LNCaP clone FGC (cell line): ENCODE data around the gene OS9.

ENCODE experiments used
- DNase-seq: peaks from one replicate; pipeline ENCODE4 v3.0.0-alpha.2; 2011; ENCODE audit warnings: low read depth
- H3K4me3 ChIP-seq: 2 replicates; pipeline ENCODE4 v1.5.1; 2011; ENCODE audit warnings: mild to moderate bottlenecking, low read depth, low read length, control low read depth
- TF ChIP-seq, protein P1 (sequence below): IDR thresholded peaks from 2 replicates; pipeline ENCODE4 v1.5.1; 2012; ENCODE audit warnings: mild to moderate bottlenecking; ENCODE audit not compliant: control insufficient read depth, insufficient read depth; ENCODE audit errors: extremely low read depth

OS9 gene

GRCh38 chr12:57731411-57732080 is 37.6 kb downstream of the OS9 start:
- no peak for DNase-seq
- TF ChIP-seq, protein P1, sequence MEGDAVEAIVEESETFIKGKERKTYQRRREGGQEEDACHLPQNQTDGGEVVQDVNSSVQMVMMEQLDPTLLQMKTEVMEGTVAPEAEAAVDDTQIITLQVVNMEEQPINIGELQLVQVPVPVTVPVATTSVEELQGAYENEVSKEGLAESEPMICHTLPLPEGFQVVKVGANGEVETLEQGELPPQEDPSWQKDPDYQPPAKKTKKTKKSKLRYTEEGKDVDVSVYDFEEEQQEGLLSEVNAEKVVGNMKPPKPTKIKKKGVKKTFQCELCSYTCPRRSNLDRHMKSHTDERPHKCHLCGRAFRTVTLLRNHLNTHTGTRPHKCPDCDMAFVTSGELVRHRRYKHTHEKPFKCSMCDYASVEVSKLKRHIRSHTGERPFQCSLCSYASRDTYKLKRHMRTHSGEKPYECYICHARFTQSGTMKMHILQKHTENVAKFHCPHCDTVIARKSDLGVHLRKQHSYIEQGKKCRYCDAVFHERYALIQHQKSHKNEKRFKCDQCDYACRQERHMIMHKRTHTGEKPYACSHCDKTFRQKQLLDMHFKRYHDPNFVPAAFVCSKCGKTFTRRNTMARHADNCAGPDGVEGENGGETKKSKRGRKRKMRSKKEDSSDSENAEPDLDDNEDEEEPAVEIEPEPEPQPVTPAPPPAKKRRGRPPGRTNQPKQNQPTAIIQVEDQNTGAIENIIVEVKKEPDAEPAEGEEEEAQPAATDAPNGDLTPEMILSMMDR = no peak
- H3K4me3 ChIP-seq = no peak overlapping the region

DNA sequence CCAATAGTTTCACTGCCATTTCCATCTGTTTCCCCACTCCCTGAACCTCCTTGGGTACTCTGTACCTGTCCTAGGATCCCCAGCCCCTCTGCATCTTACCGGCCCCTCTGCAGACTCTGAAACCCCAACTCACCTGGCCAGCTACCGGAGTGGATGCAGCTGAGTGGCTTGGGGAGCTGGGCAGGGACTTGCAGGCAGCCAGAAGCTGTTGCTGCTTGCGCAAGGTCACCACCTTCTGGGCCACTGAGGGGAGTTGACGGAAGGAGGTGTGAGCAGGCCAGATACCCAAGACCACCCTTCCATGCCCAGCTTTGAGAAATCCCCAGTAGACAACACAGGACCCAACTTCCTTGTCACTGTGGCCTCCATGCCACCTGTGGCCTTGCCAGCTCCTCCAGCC is 38.3 kb downstream of the OS9 start:
- TF ChIP-seq, protein P1 = no peak
- DNase-seq = no peak
- no peak overlapping the region for H3K4me3 ChIP-seq

DNA sequence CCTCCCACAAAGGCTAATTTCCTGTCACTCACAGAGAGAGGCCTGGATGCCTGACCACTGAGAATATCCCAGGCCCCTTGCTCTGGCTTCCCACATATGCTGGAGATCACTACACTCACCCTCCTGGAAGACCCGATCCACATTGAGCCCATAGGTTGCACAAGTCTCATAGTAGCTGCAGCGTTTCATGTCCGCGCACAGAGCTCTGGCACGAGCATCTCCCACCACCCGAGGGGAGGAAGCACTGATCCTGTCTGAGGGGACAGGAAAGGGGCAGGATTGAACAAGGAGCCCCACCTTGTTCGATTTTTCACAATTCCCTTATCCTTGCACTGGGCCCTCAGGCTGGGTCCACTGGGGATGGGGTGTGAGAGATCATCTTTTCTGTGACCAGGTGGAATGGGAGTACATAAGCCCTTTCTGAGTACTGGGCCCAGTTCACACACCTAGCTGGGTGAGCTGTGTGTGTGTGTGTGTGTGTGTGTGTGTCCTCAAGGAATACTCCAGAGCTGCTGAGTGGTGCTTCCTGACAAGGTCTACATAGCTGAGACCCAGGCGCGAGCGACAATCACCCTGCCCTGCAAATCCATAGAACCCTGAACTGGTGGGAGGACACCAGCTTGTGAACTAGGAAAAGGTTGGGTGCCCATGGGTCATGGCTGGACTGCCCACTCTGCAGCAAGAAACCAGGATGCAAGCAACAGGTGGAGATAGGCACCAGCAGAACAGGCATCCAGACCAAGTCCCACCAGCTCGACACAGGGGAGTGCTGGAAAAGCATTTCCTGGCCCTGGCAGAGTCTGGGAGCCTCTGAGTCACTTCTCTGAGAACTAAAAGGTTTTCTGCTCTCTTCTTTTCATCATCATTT is 39.0 kb downstream of the OS9 start:
- H3K4me3 ChIP-seq = no peak overlapping the region
- TF ChIP-seq, protein P1 = no peak
- DNase-seq = no peak

DNA sequence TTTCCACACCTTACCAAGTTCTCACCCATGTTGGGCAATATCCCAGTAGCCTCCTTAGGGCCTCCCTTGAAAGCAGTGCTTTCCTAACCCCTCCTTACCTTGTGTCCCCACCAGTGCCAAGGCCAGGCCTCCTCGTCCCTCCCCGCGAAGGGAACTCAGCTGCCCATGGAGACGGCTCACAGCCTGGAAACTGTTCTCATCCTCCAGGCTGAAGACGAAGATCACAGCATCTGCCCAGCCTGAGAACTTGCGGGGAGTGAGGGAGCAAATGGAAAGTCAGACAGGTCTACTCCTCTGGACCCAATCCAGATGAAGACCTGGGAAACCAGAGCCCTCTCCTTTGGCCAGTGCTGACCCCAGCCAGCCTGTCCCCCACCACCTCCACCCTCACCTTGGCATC is 40.0 kb downstream of the OS9 start:
- no peak overlapping the region for H3K4me3 ChIP-seq
- DNase-seq = no peak
- TF ChIP-seq, protein P1 = no peak

DNA sequence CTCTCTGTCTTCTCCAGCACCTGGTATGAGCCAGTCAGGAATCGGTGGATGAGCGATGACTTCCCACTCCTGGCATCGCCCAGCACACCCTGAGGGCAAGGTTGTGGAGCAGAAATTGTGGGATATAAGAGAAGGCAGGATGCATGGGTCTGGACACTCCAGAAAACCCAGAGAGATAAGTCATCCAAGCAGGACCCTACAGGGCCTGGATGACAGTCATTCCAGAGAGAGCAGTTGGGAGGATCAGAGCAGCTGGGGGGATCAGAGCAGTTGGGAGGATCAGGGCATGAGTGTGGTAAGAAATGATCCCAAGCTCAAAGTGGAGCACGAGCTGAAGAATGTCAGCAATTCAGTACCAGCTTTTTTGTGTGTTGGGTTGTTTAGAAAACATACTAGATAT is 40.7 kb downstream of the OS9 start:
- TF ChIP-seq, protein P1 = no peak

DNA sequence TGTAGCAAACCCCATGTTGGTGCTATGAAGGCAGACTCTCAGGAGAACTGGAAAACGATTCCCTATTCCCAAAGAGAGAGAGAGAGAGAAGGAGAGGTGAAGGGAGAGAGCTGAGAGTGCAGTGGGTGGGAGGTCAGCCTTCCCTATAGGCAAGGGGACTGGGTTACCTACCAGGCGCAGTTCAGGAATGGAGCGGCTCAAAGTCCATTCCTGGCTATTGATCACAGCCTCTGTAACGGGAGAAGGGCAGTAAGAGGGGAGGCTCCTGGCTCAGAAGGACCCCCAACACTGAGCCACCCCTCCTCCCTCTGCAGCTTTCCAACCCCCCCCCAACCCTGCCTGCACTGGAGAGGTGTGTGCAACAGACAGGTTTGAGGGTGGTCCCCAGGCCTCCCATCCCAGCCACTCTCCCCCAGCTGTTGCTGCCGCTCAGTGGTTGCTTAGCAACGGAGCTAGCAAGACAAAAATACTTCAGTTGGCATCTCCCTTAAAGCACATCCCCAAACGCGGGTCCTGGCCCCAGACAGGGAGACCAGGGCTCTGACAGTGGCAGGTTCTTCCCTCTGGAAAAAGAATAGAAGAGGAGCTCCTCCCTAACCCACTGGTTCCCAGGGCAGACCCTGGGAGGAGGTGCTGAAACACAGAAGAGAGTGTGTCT is 41.4 kb downstream of the OS9 start:
- TF ChIP-seq, protein P1 = no peak
- no peak for DNase-seq
- no peak overlapping the region for H3K4me3 ChIP-seq

More for the DNA sequence above, 40.7 kb downstream of the OS9 start:
- no peak for DNase-seq
- no peak overlapping the region for H3K4me3 ChIP-seq
